Prostate gland (tissue), 2 donors: Measurements from ENCODE around the gene HNRNPUL1. TPM values are rescaled to one million over a fixed set of nuclear protein-coding genes. Genes with fewer than 3 reads are reported as not detected.

Source experiments
- DNase-seq: peaks from one replicate; pipeline ENCODE4 v3.0.0-alpha.2; 2019; ENCODE audit warnings: low spot score
- H3K27ac ChIP-seq, 2 donors: fragments of 200-600 bp; sonication (generic); 2 replicates each; pipeline ENCODE4 v1.5.1; 2017 to 2019
- H3K27me3 ChIP-seq: fragments of 200-600 bp; sonication (generic); replicated peaks from 2 replicates; pipeline ENCODE4 v1.5.1; 2019; ENCODE audit not compliant: insufficient read depth
- H3K36me3 ChIP-seq, 2 donors: fragments of 200-600 bp; sonication (generic); 1 replicate in 1 of 2; 2 replicates in 1 of 2; pipeline versions ENCODE4 v1.5.1 to v1.8.1; 2017 to 2019
- H3K4me1 ChIP-seq: fragments of 200-600 bp; sonication (generic); replicated peaks from 2 replicates; pipeline ENCODE4 v1.5.1; 2019
- H3K4me3 ChIP-seq, 2 donors: fragments of 200-600 bp; sonication (generic); 2 replicates each; pipeline ENCODE4 v1.5.1; 2017 to 2019
- H3K9me3 ChIP-seq: fragments of 200-600 bp; sonication (generic); 2 replicates; pipeline ENCODE4 v1.5.1; 2017
- CTCF ChIP-seq, 4 experiments: fragments of 200-600 bp in 2 of 4; fragments of 450-650 bp in 2 of 4; sonication (generic) in 2 of 4; IDR thresholded peaks; 1 replicate in 3 of 4; 2 replicates in 1 of 4; pipeline ENCODE4 v1.5.1; 2016 to 2019; ENCODE audit warnings: antibody characterized with exemption in 4 of 4, mild to moderate bottlenecking in 2 of 4, moderate library complexity in 2 of 4
- POLR2A ChIP-seq: fragments of 450-650 bp; IDR thresholded peaks from one replicate; pipeline ENCODE4 v1.6.1; 2016; ENCODE audit warnings: antibody characterized with exemption, mild to moderate bottlenecking
- POLR2AphosphoS5 ChIP-seq: sonication (generic); formaldehyde crosslinking; IDR thresholded peaks from one replicate; pipeline ENCODE4 v1.6.1; 2017; ENCODE audit warnings: antibody characterized with exemption
- WGBS: methylation state at CpG from one replicate; pipeline ENCODE4 v1.1.5; 2018; 5-methylcytosine and 5-hydroxymethylcytosine counted together
- intact Hi-C: fragments of 100-400 bp; cut with DNase I; formaldehyde crosslinking; loops from one replicate; pipeline ENCODE4 v1.14.2; 2022
- total RNA-seq, 2 donors: library from RNA; depleted of rRNA; stranded (reverse); fragments of >200 nt; gene quantifications; one replicate each; pipeline ENCODE4 v1.1.0, GENCODE V29; 2016

HNRNPUL1 gene
- total RNA-seq, 2 donors from 2014 or later = 133 to 183 TPM

DNA sequence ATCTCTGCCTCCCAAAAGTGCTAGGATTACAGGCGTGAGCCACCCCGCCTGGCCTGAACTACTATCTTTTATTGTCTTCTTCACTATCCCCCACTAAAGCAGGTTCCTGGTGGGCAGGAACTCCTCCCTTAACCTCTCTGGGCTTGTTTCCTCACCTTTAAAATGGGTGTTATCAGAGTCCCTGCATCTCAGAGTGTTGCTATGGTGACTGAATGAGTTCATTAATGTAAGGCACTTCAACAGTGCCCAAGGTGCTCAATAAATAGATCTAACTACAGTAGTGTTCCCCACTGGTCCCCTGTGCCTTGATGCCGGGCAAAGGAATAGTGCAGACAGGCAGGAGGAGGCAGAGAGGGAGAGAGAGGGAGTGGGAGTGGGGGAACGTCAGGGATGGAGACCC is 66.3 kb downstream of the HNRNPUL1 start:
- H3K4me3 ChIP-seq = no peak overlapping the region
- H3K27me3 ChIP-seq = no peaks in the 10 kb centered on the region
- WGBS = 89% methylated on average over 4 of the region's 4 CpGs
- intact Hi-C loops = no loop called here
- H3K27ac ChIP-seq = no peak overlapping the region
- H3K36me3 ChIP-seq = no peaks in the 10 kb centered on the region
- H3K4me1 ChIP-seq = peaks cover 11% of the 10 kb centered on the region
- TF ChIP-seq POLR2A (no peak), CTCF (IDR thresholded peaks at IDR 0.05) (no peak), POLR2AphosphoS5 (no peak)
- DNase-seq = no peak
- no peaks in the 10 kb centered on the region for H3K9me3 ChIP-seq

GRCh38 chr19:41330946-41331678 is 66.9 kb downstream of the HNRNPUL1 start:
- Histone ChIP-seq H3K27ac (no peak overlapping the region), H3K4me1 (peaks cover 5% of the 10 kb centered on the region), H3K36me3 (no peaks in the 10 kb centered on the region), H3K4me3 (no peak overlapping the region), H3K27me3 (no peaks in the 10 kb centered on the region), H3K9me3 (no peaks in the 10 kb centered on the region)
- 78% methylated on average over 47 of the region's 47 CpGs for WGBS
- no peak for TF ChIP-seq CTCF (IDR thresholded peaks at IDR 0.05)
- no peak for TF ChIP-seq POLR2A
- TF ChIP-seq POLR2AphosphoS5 = no peak
- no peak for DNase-seq
- intact Hi-C loops = no loop called here

DNA sequence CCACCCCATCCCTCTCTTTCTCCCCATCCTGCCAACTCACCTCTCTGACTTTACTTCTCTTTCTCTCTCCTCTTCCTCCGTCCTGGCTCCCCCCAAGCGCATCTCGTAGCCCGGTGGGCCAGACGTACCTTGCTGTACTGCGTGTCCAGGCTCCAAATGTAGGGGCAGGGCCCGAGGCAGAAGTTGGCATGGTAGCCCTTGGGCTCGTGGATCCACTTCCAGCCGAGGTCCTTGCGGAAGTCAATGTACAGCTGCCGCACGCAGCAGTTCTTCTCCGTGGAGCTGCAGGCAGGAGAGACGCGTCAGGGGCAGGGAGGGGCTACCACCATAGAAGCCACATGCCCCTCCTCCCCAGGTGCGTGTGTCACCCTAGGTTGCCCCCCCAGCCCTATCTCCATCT is 67.8 kb downstream of the HNRNPUL1 start:
- intact Hi-C loops = no loop called here
- no peaks in the 10 kb centered on the region for H3K36me3 ChIP-seq
- no peak for DNase-seq
- no peaks in the 10 kb centered on the region for H3K9me3 ChIP-seq
- no peaks in the 10 kb centered on the region for H3K27me3 ChIP-seq
- H3K4me1 ChIP-seq = no peaks in the 10 kb centered on the region
- no peak overlapping the region for H3K4me3 ChIP-seq
- 93% methylated on average over 16 of the region's 16 CpGs for WGBS
- TF ChIP-seq POLR2AphosphoS5 (no peak), POLR2A (no peak), CTCF (IDR thresholded peaks at IDR 0.05) (no peak)
- no peak overlapping the region for H3K27ac ChIP-seq

DNA sequence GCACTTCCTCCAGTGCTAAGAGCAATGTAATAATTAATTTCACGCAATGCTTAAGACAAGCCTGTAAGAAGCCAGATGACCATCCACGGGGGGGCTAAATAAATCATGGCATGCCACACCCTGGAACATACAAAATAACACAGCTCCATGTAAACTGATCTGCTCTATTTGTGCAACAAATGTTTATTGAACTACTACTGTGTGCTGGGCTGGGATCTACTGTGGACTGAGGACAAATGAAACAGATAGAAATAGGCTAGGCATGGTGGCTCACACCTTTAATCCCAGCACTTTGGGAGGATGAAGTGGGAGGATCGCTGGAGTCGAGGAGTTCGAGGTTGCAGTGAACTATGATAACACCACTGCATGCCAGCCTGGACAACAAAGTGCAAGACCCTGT is 68.3 kb downstream of the HNRNPUL1 start:
- no peaks in the 10 kb centered on the region for H3K27me3 ChIP-seq
- no peak overlapping the region for H3K4me3 ChIP-seq
- 93% methylated on average over 5 of the region's 5 CpGs for WGBS
- TF ChIP-seq CTCF (IDR thresholded peaks at IDR 0.05) (no peak), POLR2A (no peak), POLR2AphosphoS5 (no peak)
- no peak for DNase-seq
- H3K27ac ChIP-seq = no peak overlapping the region
- no peaks in the 10 kb centered on the region for H3K9me3 ChIP-seq
- H3K4me1 ChIP-seq = no peaks in the 10 kb centered on the region
- H3K36me3 ChIP-seq = no peaks in the 10 kb centered on the region
- intact Hi-C loops = no loop called here

DNA sequence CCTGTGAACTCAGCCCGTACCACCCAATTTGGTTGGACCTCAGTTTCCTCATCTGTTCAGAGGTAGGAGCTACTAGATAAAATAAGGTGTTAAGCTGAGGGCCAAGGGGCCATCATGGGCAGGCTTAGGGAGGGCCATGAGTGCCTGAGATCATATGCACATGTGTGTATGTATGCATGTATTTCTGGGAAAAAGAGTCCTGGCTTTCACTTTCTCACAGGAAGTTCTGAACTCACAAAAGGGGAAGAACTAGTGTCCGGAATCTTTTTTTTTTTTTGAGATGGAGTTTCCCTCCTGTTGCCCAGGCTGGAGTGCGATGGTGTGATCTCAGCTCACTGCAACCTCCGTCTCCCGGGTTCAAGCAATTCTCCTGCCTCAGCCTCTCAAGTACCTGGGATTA is 70.6 kb downstream of the HNRNPUL1 start:
- Histone ChIP-seq H3K27ac (no peak overlapping the region), H3K36me3 (no peaks in the 10 kb centered on the region), H3K9me3 (no peaks in the 10 kb centered on the region), H3K27me3 (no peaks in the 10 kb centered on the region), H3K4me1 (no peaks in the 10 kb centered on the region), H3K4me3 (no peak overlapping the region)
- intact Hi-C loops = no loop called here
- DNase-seq = no peak
- WGBS = 85% methylated on average over 5 of the region's 5 CpGs
- TF ChIP-seq CTCF (IDR thresholded peaks at IDR 0.05) (no peak), POLR2AphosphoS5 (no peak), POLR2A (no peak)
